ENCODE measurements around the gene TMEM258. TPM values are rescaled to one million over a fixed set of nuclear protein-coding genes. Genes with fewer than 3 reads are reported as not detected.
A peak's percentile ranks its signal among the peaks of the same experiment; 100 is the strongest.

Gene TMEM258
- total and polyA plus RNA-seq, 9 of the 15 experiments (the other 6 are each of a cell fraction or from before 2014, with no cell fraction given), result 97.2 to 856 (median 231) TPM

DNA sequence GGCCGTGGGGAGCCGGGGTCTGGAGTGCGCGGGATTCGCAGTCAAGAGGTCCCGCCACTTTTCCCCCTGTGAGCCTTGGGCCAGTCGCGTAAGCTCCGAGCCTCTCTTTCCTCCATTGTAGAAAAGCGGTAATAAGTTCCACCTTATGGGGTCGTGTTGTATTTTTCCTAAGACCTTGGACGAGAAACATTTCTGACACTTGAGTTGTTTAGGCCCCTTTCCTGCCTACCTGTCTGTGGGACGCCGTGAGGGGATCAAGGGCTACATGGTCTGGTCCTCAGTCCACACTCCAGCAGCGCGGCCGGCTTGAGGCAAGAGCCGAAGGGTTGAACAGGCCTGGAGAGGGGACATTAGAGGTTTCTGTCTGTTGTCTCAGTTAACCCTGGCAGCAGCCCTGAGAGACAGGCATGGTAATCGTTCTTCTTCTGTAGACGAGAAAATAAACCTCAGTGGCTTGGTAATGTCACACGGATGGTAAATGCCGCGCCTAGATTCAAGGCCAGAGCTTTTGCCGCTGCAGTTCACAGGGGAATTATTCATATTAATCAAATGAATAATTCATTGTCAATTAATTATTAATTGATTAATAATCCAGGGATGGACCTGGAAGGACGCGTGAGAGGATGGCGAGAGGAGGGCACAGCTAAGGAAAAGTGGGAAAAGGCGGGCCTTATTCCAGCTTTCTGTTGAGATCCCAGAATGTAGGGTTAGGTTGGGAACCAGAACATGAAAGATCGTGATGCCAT lies 857 bp upstream of the TMEM258 start (continued):
- TF ChIP-seq, protein P1, sequence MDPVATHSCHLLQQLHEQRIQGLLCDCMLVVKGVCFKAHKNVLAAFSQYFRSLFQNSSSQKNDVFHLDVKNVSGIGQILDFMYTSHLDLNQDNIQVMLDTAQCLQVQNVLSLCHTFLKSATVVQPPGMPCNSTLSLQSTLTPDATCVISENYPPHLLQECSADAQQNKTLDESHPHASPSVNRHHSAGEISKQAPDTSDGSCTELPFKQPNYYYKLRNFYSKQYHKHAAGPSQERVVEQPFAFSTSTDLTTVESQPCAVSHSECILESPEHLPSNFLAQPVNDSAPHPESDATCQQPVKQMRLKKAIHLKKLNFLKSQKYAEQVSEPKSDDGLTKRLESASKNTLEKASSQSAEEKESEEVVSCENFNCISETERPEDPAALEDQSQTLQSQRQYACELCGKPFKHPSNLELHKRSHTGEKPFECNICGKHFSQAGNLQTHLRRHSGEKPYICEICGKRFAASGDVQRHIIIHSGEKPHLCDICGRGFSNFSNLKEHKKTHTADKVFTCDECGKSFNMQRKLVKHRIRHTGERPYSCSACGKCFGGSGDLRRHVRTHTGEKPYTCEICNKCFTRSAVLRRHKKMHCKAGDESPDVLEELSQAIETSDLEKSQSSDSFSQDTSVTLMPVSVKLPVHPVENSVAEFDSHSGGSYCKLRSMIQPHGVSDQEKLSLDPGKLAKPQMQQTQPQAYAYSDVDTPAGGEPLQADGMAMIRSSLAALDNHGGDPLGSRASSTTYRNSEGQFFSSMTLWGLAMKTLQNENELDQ (CRISPR knock-in tag; IDR thresholded peaks at IDR 0.05; ENCODE audit: borderline replicate concordance), result no peak
- TF ChIP-seq, protein P2, sequence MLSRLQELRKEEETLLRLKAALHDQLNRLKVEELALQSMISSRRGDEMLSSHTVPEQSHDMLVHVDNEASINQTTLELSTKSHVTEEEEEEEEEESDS (CRISPR knock-in tag; IDR thresholded peaks at IDR 0.05), result no peak

DNA sequence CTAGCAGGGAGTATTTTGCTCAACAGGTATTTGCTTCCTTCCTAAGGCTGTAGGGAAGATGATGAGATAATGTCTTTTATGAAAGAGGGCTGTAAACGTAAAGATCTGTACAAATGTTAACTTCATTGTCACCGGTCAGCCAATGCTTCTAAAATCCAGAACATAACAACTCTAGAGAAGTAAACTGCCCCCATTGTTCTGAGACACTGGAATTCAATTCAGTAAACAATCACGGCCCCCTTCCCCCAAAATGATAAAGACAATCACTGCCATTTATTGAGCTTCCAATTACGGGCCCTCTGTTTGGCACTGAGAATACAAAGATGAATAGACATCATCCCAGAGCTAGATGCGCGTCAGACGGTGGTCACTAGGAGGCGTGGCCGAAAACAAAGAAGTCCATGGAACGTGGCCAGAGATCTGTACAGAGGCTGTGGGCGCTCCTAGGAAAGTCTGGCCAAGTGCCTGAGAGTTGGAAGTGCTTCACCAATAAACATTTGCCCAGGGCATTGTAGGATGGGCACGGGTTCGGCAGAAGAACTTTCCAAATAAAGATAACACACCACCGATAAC lies 576 bp downstream of the TMEM258 start:
- no peaks in the 10 kb centered on the region for H3K27me3 ChIP-seq (ENCODE audit: control insufficient read depth in 2 of 2, insufficient read depth in 2 of 2, low read length in 2 of 2)
- peaks cover 71% of the 10 kb centered on the region for H3K79me2 ChIP-seq (ENCODE audit: control insufficient read depth, insufficient read depth, low read length)
- POLR2A ChIA-PET, result interaction anchor here (0.6 to 3.0 kb wide), 27 partner anchors 9 to 393 kb away, joined by 3 to 23 read pairs (median 6); partner anchors contain the start of genes BEST1, FADS1 and FTH1
- peak overlapping the region; percentile 97 for H3K4me2 ChIP-seq (ENCODE audit: insufficient read depth, low read length)
- H3K9ac ChIP-seq (ENCODE audit: insufficient read depth in 1 of 2, low read depth in 2 of 2, low read length in 2 of 2), result peak overlapping the region; percentile 100
- H3K27ac ChIP-seq (ENCODE audit: extremely low read depth, low read depth, low read length), result peak overlapping the region; percentile 100
- intact Hi-C loops (cut with micrococcal nuclease), result loop anchor here (1.0 kb wide), 1 partner anchor 42 kb away; no protein-coding TSS in a partner anchor
- H2AFZ ChIP-seq (ENCODE audit: low read depth, low read length), result peak overlapping the region; percentile 99
- H3K4me1 ChIP-seq (replicated peaks in 1 of 2; ENCODE audit: control insufficient read depth in 2 of 2, insufficient read depth in 2 of 2, low read length in 2 of 2), result peaks cover 14 to 16% of the 10 kb centered on the region in 2 experiments; a peak in 4 of 5 replicates
- in situ Hi-C loops (cut with MboI), result loop anchor here (5.0 kb wide), 1 partner anchor 45 kb away; no protein-coding TSS in a partner anchor
- H3K9me3 ChIP-seq (replicated peaks; ENCODE audit: control insufficient read depth, insufficient read depth, low read depth, low read length), result no peaks in the 10 kb centered on the region
- DNase-seq (ENCODE audit: extremely low read depth in 1 of 4, low spot score in 3 of 4) (peak; percentile 52 to 84 (median 63)), FAIRE-seq (peak; percentile 79), ATAC-seq (peak; percentile 72)
- CTCF ChIA-PET (ENCODE audit: low intra/inter-chr PET ratio), result no interaction called here
- H4K20me1 ChIP-seq (replicated peaks; ENCODE audit: control insufficient read depth, insufficient read depth, low read length), result no peaks in the 10 kb centered on the region; the same call in 1 of the 2 replicates
- H3K4me3 ChIP-seq, result peak overlapping the region; percentile 83
- no peaks in the 10 kb centered on the region for H3K9me1 ChIP-seq (ENCODE audit: control insufficient read depth, insufficient read depth, low read length)
- 3% methylated on average over 14 of the region's 14 CpGs for WGBS (ENCODE audit: insufficient coverage, low coverage, missing lambda C conversion rate)
- BruUV-seq (replicated peaks), result TSS peak; percentile 82
- peaks cover 73% of the 10 kb centered on the region for H3K36me3 ChIP-seq (ENCODE audit: control insufficient read depth, insufficient read depth, low read length)
- TF ChIP-seq GATAD2B (IDR thresholded peaks at IDR 0.05; ENCODE audit: borderline replicate concordance) (no peak), NFE2L1 (tag; IDR thresholded peaks at IDR 0.05; ENCODE audit: borderline replicate concordance, low read depth) (no peak), RBM34 (IDR thresholded peaks at IDR 0.05; ENCODE audit: borderline replicate concordance, insufficient read depth, low read length) (no peak), BCL6 (CRISPR knock-in tag; IDR thresholded peaks at IDR 0.05) (no peak), SMC3 (conservative IDR thresholded peaks at IDR 0.05; ENCODE audit: insufficient read depth, low read depth, low read length) (no peak), HMGN3 (IDR thresholded peaks at IDR 0.05; ENCODE audit: borderline replicate concordance, extremely low read depth, insufficient read length, low read depth, low read length) (no peak), HDAC3 (IDR thresholded peaks at IDR 0.05; ENCODE audit: borderline replicate concordance, partially characterized antibody) (no peak), ZNF24 (IDR thresholded peaks at IDR 0.05) (no peak)
- TF ChIP-seq, protein P3, sequence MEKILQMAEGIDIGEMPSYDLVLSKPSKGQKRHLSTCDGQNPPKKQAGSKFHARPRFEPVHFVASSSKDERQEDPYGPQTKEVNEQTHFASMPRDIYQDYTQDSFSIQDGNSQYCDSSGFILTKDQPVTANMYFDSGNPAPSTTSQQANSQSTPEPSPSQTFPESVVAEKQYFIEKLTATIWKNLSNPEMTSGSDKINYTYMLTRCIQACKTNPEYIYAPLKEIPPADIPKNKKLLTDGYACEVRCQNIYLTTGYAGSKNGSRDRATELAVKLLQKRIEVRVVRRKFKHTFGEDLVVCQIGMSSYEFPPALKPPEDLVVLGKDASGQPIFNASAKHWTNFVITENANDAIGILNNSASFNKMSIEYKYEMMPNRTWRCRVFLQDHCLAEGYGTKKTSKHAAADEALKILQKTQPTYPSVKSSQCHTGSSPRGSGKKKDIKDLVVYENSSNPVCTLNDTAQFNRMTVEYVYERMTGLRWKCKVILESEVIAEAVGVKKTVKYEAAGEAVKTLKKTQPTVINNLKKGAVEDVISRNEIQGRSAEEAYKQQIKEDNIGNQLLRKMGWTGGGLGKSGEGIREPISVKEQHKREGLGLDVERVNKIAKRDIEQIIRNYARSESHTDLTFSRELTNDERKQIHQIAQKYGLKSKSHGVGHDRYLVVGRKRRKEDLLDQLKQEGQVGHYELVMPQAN (IDR thresholded peaks at IDR 0.05; ENCODE audit: borderline replicate concordance), result 0 out of 2 replicates have a peak, but pooled peaks have one; percentile 11
- TF ChIP-seq, protein P4, sequence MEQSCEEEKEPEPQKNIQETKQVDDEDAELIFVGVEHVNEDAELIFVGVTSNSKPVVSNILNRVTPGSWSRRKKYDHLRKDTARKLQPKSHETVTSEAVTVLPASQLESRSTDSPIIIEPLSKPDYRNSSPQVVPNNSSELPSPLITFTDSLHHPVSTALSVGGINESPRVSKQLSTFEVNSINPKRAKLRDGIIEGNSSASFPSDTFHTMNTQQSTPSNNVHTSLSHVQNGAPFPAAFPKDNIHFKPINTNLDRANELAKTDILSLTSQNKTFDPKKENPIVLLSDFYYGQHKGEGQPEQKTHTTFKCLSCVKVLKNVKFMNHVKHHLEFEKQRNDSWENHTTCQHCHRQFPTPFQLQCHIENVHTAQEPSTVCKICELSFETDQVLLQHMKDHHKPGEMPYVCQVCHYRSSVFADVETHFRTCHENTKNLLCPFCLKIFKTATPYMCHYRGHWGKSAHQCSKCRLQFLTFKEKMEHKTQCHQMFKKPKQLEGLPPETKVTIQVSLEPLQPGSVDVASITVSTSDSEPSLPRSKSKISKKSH (CRISPR knock-in tag; IDR thresholded peaks at IDR 0.05), result no peak

Measured in K562 (cell line).